ENCODE results near the gene SLC35F1.
A peak's percentile ranks its signal among the peaks of the same experiment; 100 is the strongest.
"Not testable (repeated sequence)": the region's sequence is repeated elsewhere in the genome, so short reads cannot be mapped to it uniquely, and the experiment has no call there.

The SLC35F1 gene

DNA sequence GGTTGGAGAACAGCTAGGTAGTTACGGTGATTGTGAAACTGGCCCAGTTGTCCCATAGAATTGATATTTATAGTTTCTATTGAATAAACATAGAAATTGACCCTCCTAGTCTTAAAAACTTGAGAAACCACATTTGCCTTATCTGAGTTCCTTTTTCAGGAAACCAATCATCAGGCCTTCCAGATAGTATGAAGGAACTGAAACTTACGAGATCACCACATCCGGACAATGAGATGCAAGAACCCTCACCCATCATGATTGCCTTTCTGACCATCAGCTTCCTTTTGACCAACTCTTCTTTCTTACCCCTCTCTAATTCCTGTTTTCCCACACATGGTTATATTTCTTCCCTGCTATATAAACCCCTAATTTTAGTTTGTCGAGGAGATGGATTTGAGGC, 21.8 kb downstream of the SLC35F1 start:
- no peak for DNase-seq

DNA sequence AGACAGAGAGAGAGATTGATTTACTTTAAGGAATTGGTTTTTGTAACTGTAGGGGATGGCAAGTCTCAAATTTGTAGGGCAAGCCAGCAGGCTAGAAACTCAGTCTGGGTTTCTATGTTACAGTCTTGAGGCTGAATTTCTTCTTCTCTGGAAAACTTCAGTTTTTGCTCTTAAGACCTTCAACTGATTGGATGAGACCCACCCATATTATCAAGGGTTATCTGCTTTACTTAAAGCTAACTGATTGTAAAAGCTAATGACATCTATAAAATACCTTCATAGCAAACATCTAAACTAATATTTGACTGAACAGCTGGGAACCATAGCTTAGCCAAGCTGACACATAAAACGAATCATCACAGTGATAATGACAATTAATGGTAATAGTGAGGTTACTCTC, 22.4 kb downstream of the SLC35F1 start:
- no peak for DNase-seq

GRCh38 chr6:117930645-117931044, 23.6 kb downstream of the SLC35F1 start:
- no peak for DNase-seq

- no peak for DNase-seq
These were observed 24.9 kb downstream of the SLC35F1 start for GRCh38 chr6:117932001-117932400.

DNA sequence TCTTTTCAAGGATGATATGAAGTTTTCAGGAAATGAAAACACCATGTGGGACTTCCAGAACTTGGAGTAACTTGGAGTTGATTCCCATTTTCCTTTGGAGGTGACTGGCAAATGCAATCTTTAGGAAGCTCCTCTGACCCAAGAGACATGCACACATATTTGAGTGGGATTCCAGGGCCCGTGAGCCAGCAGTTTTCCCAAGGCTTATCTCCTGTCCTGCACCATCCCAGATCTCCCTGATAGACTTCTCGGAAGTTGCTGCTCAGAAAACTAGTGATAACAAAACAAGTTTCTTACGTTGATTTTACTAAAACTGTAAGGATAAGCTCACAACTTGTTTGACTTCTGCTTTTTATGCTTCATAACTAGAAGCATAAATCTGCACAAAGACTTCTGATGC, 25.6 kb downstream of the SLC35F1 start:
- DNase-seq = no peak

- no peak for DNase-seq
These were observed 26.4 kb downstream of the SLC35F1 start for GRCh38 chr6:117933471-117933870.

DNA sequence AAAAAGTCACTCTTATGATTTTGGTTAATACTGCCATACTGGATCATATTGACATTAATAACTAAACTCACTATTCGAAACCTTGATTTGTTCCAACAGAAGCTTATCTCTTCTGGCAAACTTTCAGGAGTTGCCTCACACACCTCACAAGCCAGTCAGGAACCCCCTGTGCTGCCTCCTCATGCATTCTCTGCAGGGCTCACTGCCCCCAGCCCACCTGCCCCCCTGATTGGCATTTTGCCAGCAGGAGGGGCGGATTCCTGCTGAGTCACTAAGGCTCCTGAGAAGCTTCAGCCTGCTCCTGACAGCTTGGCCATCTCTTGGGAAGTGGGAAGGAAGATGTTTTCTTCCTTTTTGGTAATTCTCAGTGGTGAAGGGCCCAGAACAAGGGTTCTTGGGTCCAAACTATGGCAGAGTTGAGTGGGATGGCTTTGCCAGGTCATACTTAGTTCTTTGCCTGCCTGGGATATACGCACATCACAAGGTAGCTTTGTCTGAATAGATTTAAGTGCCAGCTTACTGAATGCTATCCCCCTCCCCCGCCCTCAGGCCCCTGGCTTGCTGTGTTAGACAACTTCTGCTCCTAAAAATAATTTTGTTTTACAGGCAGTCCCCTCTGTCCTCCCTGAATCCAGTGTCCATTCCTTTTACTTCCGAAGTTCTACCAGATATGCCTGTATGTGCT, 31.4 kb downstream of the SLC35F1 start:
- DNase-seq = no peak

DNA sequence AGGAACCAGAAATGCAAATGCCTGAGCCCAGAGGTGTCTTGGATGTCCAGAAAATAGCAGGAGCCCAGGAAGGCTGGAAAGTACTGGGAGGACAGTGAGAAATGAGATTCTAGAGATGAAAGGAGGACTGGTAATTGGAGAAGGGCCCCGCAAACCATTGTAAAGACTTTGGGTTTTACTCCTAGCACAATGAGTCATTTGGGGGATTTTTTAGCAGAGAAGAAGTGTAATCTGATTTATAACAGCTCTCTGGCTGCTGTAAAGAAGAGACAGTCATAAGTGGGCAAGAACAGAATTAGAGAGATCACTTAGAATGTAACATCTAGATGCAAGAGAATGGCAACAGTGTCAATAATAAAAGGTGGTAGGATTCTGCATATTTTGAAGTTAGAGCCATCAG, 40.2 kb downstream of the SLC35F1 start:
- no peak for DNase-seq

- no peak for DNase-seq
These were observed 44.7 kb downstream of the SLC35F1 start for GRCh38 chr6:117951783-117952182.

GRCh38 chr6:117955684-117956256, 48.7 kb downstream of the SLC35F1 start:
- no peak for DNase-seq

DNA sequence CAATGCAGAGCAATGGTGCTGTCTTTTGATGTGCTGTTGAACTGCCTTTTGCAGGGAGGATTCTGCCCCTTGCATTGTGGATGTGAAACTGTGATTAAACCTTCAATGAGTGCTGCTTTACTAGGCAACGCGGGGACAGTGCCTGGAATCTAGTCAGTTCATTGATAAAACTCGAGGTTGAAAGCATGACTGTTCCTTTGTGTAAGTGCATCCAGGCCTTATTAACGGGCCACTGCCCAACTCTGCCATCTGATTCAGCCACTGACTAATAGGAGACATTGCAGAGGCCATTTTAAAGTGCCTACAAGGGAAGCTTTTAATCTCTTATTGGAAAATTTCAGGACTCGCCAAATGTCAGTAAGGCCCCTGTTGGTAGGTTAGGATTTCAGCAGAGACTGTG, 49.3 kb downstream of the SLC35F1 start:
- no peak for DNase-seq

DNA sequence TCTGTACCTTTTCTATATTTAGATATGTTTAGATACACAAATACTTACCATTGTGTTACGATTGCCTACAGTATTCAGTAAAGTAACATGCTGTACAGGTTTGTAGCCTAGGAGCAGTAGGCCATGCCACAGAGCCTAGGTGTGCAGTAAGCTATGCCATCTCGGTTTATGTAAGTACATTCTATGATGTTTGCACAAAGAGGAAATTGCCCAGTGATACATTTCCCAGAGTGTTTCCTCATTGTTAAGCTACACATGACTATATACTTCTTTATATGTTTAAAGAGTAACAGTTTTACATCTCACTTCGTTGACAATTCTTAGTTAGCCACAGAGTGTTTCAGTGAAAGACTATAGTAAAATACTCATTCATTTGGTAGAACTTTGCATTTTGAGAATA, 51.5 kb downstream of the SLC35F1 start:
- no peak for DNase-seq

GRCh38 chr6:117960877-117961276, 53.8 kb downstream of the SLC35F1 start:
- no peak for DNase-seq

DNA sequence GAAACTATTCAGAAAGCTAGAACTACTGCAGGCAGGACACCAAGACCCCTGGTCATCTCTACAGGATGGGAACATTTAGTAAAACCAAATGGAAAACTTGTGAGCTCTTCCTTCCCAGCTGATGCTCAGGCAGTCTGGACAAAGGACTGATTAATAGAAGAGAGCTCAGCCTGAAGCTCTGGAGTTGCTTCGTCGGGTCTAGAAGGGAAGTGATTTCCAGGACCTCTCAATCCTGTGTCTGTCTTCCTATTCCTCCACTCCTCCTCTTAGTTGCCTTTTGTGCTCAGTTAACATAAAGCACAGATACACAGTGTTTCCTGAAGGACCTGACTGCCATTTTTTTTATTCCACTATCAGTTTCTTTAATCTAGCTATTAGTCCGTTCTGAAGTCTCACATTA, 54.2 kb downstream of the SLC35F1 start:
- no peak for DNase-seq

DNA sequence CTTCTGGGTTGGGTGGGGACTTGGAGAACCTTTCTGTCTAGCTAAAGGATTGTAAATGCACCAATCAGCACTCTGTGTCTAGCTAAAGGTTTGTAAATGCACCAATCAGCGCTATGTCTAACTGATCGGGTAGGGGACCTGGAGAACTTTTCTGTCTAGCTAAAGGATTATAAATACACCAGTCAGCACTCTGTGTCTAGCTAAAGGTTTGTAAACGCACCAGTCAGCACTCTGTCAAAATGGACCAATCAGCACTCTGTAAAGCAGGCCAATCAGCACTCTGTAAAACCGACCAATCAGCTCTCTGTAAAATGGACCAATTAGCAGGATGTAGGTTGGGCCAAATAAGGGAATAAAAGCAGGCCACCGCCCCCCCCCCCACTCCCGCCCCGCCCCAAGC, 58.7 kb downstream of the SLC35F1 start:
- not testable (repeated sequence) for DNase-seq

- DNase-seq = no peak
These were observed 64.6 kb downstream of the SLC35F1 start for GRCh38 chr6:117971637-117972036.

- no peak for DNase-seq
These were observed 68.0 kb downstream of the SLC35F1 start for GRCh38 chr6:117974914-117975627.

- DNase-seq = peak; percentile 6
These were observed 69.1 kb downstream of the SLC35F1 start for GRCh38 chr6:117976030-117976651.

- no peak for DNase-seq
These were observed 78.9 kb downstream of the SLC35F1 start for GRCh38 chr6:117985916-117986315.

DNA sequence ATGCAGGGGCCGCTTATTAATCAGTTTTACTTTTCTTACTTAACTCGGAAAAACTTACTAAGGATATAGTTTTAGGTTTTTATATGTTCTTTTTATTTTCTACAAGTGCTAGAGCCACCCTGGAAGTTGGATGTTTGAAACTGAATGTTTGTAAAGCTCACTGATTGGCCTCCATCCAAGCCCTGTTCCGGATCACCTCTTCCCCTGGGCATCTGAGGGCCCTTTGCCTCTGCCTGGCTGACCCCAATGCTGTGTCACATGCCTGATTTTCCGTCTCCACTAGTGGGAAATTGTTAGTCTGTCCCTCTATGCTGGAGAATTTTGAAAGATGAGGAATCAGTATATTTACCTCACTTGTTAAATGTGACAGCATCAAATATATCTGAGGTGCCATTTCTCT, 79.3 kb downstream of the SLC35F1 start:
- no peak for DNase-seq

- DNase-seq = no peak
These were observed 82.0 kb downstream of the SLC35F1 start for GRCh38 chr6:117989086-117989485.

GRCh38 chr6:117990151-117990550, 83.1 kb downstream of the SLC35F1 start:
- no peak for DNase-seq

- no peak for DNase-seq
These were observed 85.8 kb downstream of the SLC35F1 start for GRCh38 chr6:117992856-117993255.

GRCh38 chr6:118012944-118013343, 105.9 kb downstream of the SLC35F1 start:
- DNase-seq = no peak

Data from NCI-H226 (cell line).